Measurements from ENCODE around the gene ADORA1.

Gene ADORA1

GRCh38 chr1:203190949-203191348, 63.4 kb downstream of the ADORA1 start:
- Histone ChIP-seq H3K4ac (ENCODE audit: low read depth in 1 of 2, low read length in 2 of 2) (no peak overlapping the region), H3K4me2 (ENCODE audit: low read length, poor library complexity, severe bottlenecking) (no peak overlapping the region), H3K4me3 (ENCODE audit: insufficient read depth in 1 of 2, low read depth in 1 of 2, low read length in 2 of 2) (no peak overlapping the region), H2AK5ac (ENCODE audit: low read length, severe bottlenecking) (no peak overlapping the region), H3K27me3 (ENCODE audit: control insufficient read depth in 1 of 2, insufficient read depth in 1 of 2, low read length in 2 of 2) (peaks cover 0 to 7% of the 10 kb centered on the region in 2 experiments), H3K23ac (ENCODE audit: low read length in 2 of 2) (no peak overlapping the region), H2BK5ac (ENCODE audit: low read depth, low read length, poor library complexity, severe bottlenecking) (no peak overlapping the region), H3K4me1 (ENCODE audit: control insufficient read depth, insufficient read depth, low read depth, low read length) (peaks cover 3% of the 10 kb centered on the region), H3K18ac (ENCODE audit: low read depth in 1 of 2, low read length in 2 of 2) (no peak overlapping the region), H2BK120ac (ENCODE audit: low read depth, low read length) (no peak overlapping the region), H3K36me3 (ENCODE audit: control insufficient read depth in 1 of 2, insufficient read depth in 2 of 2, low read depth in 1 of 2, low read length in 2 of 2) (no peaks in the 10 kb centered on the region), H3K9ac (ENCODE audit: low read length) (no peak overlapping the region), H3K14ac (ENCODE audit: low read length in 2 of 2) (no peak overlapping the region), H3K27ac (ENCODE audit: low read length, poor library complexity, severe bottlenecking) (no peak overlapping the region), H3K9me3 (ENCODE audit: control insufficient read depth, low read length) (no peaks in the 10 kb centered on the region), H4K8ac (ENCODE audit: low read length) (no peak overlapping the region), H4K91ac (ENCODE audit: low read length) (no peak overlapping the region), H2BK12ac (ENCODE audit: low read length in 2 of 2) (no peak overlapping the region), H2AFZ (ENCODE audit: low read depth, low read length) (no peak overlapping the region), H2BK15ac (ENCODE audit: low read depth, poor library complexity, severe bottlenecking) (no peak overlapping the region), H3K79me1 (replicated peaks; ENCODE audit: low read length, poor library complexity, severe bottlenecking) (no peaks in the 10 kb centered on the region)
- WGBS: over 99% methylated on average over 2 of the region's 2 CpGs
- DNase-seq: no peak

GRCh38 chr1:203196371-203196770, 68.8 kb downstream of the ADORA1 start:
- H2BK5ac ChIP-seq (ENCODE audit: low read depth, low read length, poor library complexity, severe bottlenecking): peak overlapping the region; percentile 2
- no peak overlapping the region for H3K27ac ChIP-seq (ENCODE audit: low read length, poor library complexity, severe bottlenecking)
- DNase-seq: no peak
- peak overlapping the region; percentile 62 for H4K91ac ChIP-seq (ENCODE audit: low read length)
- H4K8ac ChIP-seq (ENCODE audit: low read length): peak overlapping the region; percentile 54
- H2AFZ ChIP-seq (ENCODE audit: low read depth, low read length): no peak overlapping the region
- H2AK5ac ChIP-seq (ENCODE audit: low read length, severe bottlenecking): peak overlapping the region; percentile 69
- H2BK12ac ChIP-seq (ENCODE audit: low read length in 2 of 2): peak overlapping the region; percentile 81 to 98
- no peak overlapping the region for H3K4me2 ChIP-seq (ENCODE audit: low read length, poor library complexity, severe bottlenecking)
- H3K23ac ChIP-seq (ENCODE audit: low read length in 2 of 2): no peak overlapping the region
- H3K9me3 ChIP-seq (ENCODE audit: control insufficient read depth, low read length): no peaks in the 10 kb centered on the region
- H3K14ac ChIP-seq (ENCODE audit: low read length in 2 of 2): peak overlapping the region in 1 of 2 experiments; percentile 91
- H3K18ac ChIP-seq (ENCODE audit: low read depth in 1 of 2, low read length in 2 of 2): peak overlapping the region; percentile 25 to 90
- no peaks in the 10 kb centered on the region for H3K79me1 ChIP-seq (replicated peaks; ENCODE audit: low read length, poor library complexity, severe bottlenecking)
- peak overlapping the region; percentile 19 for H3K9ac ChIP-seq (ENCODE audit: low read length)
- H3K36me3 ChIP-seq (ENCODE audit: control insufficient read depth in 1 of 2, insufficient read depth in 2 of 2, low read depth in 1 of 2, low read length in 2 of 2): no peaks in the 10 kb centered on the region
- WGBS: 96% methylated on average over 3 of the region's 3 CpGs
- peaks cover 14% of the 10 kb centered on the region for H3K4me1 ChIP-seq (ENCODE audit: control insufficient read depth, insufficient read depth, low read depth, low read length)
- H2BK120ac ChIP-seq (ENCODE audit: low read depth, low read length): no peak overlapping the region
- peak overlapping the region; percentile 2 for H2BK15ac ChIP-seq (ENCODE audit: low read depth, poor library complexity, severe bottlenecking)
- H3K4me3 ChIP-seq (ENCODE audit: insufficient read depth in 1 of 2, low read depth in 1 of 2, low read length in 2 of 2): no peak overlapping the region
- H3K4ac ChIP-seq (ENCODE audit: low read depth in 1 of 2, low read length in 2 of 2): peak overlapping the region; percentile 19 to 34
- no peaks in the 10 kb centered on the region for H3K27me3 ChIP-seq (ENCODE audit: control insufficient read depth in 1 of 2, insufficient read depth in 1 of 2, low read length in 2 of 2)

- Histone ChIP-seq H3K14ac (ENCODE audit: low read length in 2 of 2) (no peak overlapping the region), H3K23ac (ENCODE audit: low read length in 2 of 2) (no peak overlapping the region), H2BK15ac (ENCODE audit: low read depth, poor library complexity, severe bottlenecking) (no peak overlapping the region), H2BK5ac (ENCODE audit: low read depth, low read length, poor library complexity, severe bottlenecking) (no peak overlapping the region), H3K4me1 (ENCODE audit: control insufficient read depth, insufficient read depth, low read depth, low read length) (peaks cover 14% of the 10 kb centered on the region), H4K8ac (ENCODE audit: low read length) (peak overlapping the region; percentile 22), H3K9me3 (ENCODE audit: control insufficient read depth, low read length) (no peaks in the 10 kb centered on the region), H3K36me3 (ENCODE audit: control insufficient read depth in 1 of 2, insufficient read depth in 2 of 2, low read depth in 1 of 2, low read length in 2 of 2) (no peaks in the 10 kb centered on the region), H4K91ac (ENCODE audit: low read length) (no peak overlapping the region), H3K27ac (ENCODE audit: low read length, poor library complexity, severe bottlenecking) (peak overlapping the region; percentile 43), H3K4ac (ENCODE audit: low read depth in 1 of 2, low read length in 2 of 2) (peak overlapping the region in 1 of 2 experiments; percentile 29), H3K18ac (ENCODE audit: low read depth in 1 of 2, low read length in 2 of 2) (peak overlapping the region; percentile 25 to 90), H2BK12ac (ENCODE audit: low read length in 2 of 2) (peak overlapping the region in 1 of 2 experiments; percentile 98), H3K4me2 (ENCODE audit: low read length, poor library complexity, severe bottlenecking) (no peak overlapping the region), H3K4me3 (ENCODE audit: insufficient read depth in 1 of 2, low read depth in 1 of 2, low read length in 2 of 2) (no peak overlapping the region), H2AFZ (ENCODE audit: low read depth, low read length) (no peak overlapping the region), H3K9ac (ENCODE audit: low read length) (no peak overlapping the region), H3K79me1 (replicated peaks; ENCODE audit: low read length, poor library complexity, severe bottlenecking) (no peaks in the 10 kb centered on the region), H2AK5ac (ENCODE audit: low read length, severe bottlenecking) (no peak overlapping the region), H3K27me3 (ENCODE audit: control insufficient read depth in 1 of 2, insufficient read depth in 1 of 2, low read length in 2 of 2) (no peaks in the 10 kb centered on the region), H2BK120ac (ENCODE audit: low read depth, low read length) (no peak overlapping the region)
- WGBS: 0% methylated on average over 1 of the region's 3 CpGs
- DNase-seq: peak; percentile 86
Measured at GRCh38 chr1:203197625-203198024, 70.1 kb downstream of the ADORA1 start.

- H3K4ac ChIP-seq (ENCODE audit: low read depth in 1 of 2, low read length in 2 of 2): peak overlapping the region; percentile 35 to 79
- no peaks in the 10 kb centered on the region for H3K9me3 ChIP-seq (ENCODE audit: control insufficient read depth, low read length)
- no peaks in the 10 kb centered on the region for H3K27me3 ChIP-seq (ENCODE audit: control insufficient read depth in 1 of 2, insufficient read depth in 1 of 2, low read length in 2 of 2)
- H3K4me3 ChIP-seq (ENCODE audit: insufficient read depth in 1 of 2, low read depth in 1 of 2, low read length in 2 of 2): peak overlapping the region in 1 of 2 experiments; percentile 36
- WGBS: 96% methylated on average over 3 of the region's 3 CpGs
- no peaks in the 10 kb centered on the region for H3K79me1 ChIP-seq (replicated peaks; ENCODE audit: low read length, poor library complexity, severe bottlenecking)
- no peak overlapping the region for H2BK5ac ChIP-seq (ENCODE audit: low read depth, low read length, poor library complexity, severe bottlenecking)
- no peaks in the 10 kb centered on the region for H3K36me3 ChIP-seq (ENCODE audit: control insufficient read depth in 1 of 2, insufficient read depth in 2 of 2, low read depth in 1 of 2, low read length in 2 of 2)
- no peak overlapping the region for H2BK15ac ChIP-seq (ENCODE audit: low read depth, poor library complexity, severe bottlenecking)
- no peak overlapping the region for H2BK120ac ChIP-seq (ENCODE audit: low read depth, low read length)
- H4K8ac ChIP-seq (ENCODE audit: low read length): peak overlapping the region; percentile 10
- peaks cover 14% of the 10 kb centered on the region for H3K4me1 ChIP-seq (ENCODE audit: control insufficient read depth, insufficient read depth, low read depth, low read length)
- peak overlapping the region; percentile 90 for H2BK12ac ChIP-seq (ENCODE audit: low read length in 2 of 2)
- peak overlapping the region in 1 of 2 experiments; percentile 37 for H3K14ac ChIP-seq (ENCODE audit: low read length in 2 of 2)
- H2AFZ ChIP-seq (ENCODE audit: low read depth, low read length): no peak overlapping the region
- DNase-seq: no peak
- no peak overlapping the region for H3K27ac ChIP-seq (ENCODE audit: low read length, poor library complexity, severe bottlenecking)
- H4K91ac ChIP-seq (ENCODE audit: low read length): peak overlapping the region; percentile 15
- H3K9ac ChIP-seq (ENCODE audit: low read length): peak overlapping the region; percentile 82
- H3K18ac ChIP-seq (ENCODE audit: low read depth in 1 of 2, low read length in 2 of 2): peak overlapping the region; percentile 49 to 96
- H2AK5ac ChIP-seq (ENCODE audit: low read length, severe bottlenecking): peak overlapping the region; percentile 72
- no peak overlapping the region for H3K4me2 ChIP-seq (ENCODE audit: low read length, poor library complexity, severe bottlenecking)
- H3K23ac ChIP-seq (ENCODE audit: low read length in 2 of 2): no peak overlapping the region
Measured at GRCh38 chr1:203199002-203199401, 71.5 kb downstream of the ADORA1 start.
